CD14-positive monocyte (primary cell): ENCODE data around the gene APOC1. TPM values are rescaled to one million over a fixed set of nuclear protein-coding genes. Genes with fewer than 3 reads are reported as not detected.
A peak's percentile ranks its signal among the peaks of the same experiment; 100 is the strongest.

Source experiments
- DNase-seq, 3 donors: peaks; one replicate each; pipeline ENCODE4 v3.0.0-alpha.2; 2011 to 2022
- H2AFZ ChIP-seq: 2 replicates; pipeline ENCODE4 v1.6.0; 2012; ENCODE audit warnings: mild to moderate bottlenecking, low read depth, low read length, inconsistent platforms; ENCODE audit not compliant: insufficient read depth, poor library complexity, severe bottlenecking
- H3K27ac ChIP-seq, 2 donors: 1 replicate in 1 of 2; 2 replicates in 1 of 2; pipeline ENCODE4 v1.5.1; 2012 to 2013; ENCODE audit warnings: low read length in 2 of 2, control low read depth in 1 of 2, inconsistent platforms in 1 of 2, low read depth in 1 of 2, mild to moderate bottlenecking in 1 of 2
- H3K27me3 ChIP-seq, 2 donors: one replicate each; pipeline versions ENCODE4 v1.6.0 to v1.6.1; 2011 to 2013; ENCODE audit warnings: low read length in 2 of 2; ENCODE audit not compliant: control insufficient read depth in 2 of 2, insufficient read depth in 2 of 2
- H3K36me3 ChIP-seq, 2 donors: replicated peaks in 1 of 2; 1 replicate in 1 of 2; 2 replicates in 1 of 2; pipeline versions ENCODE4 v1.5.1 to v1.6.1; 2012 to 2013; ENCODE audit warnings: low read length in 2 of 2, control low read depth in 1 of 2, inconsistent platforms in 1 of 2, mild to moderate bottlenecking in 1 of 2; ENCODE audit not compliant: insufficient read depth in 2 of 2, control insufficient read depth in 1 of 2
- H3K4me1 ChIP-seq, 2 donors: 1 replicate in 1 of 2; 2 replicates in 1 of 2; pipeline versions ENCODE4 v1.5.1 to v1.6.1; 2012 to 2013; ENCODE audit warnings: low read length in 2 of 2, control low read depth in 1 of 2, inconsistent platforms in 1 of 2, mild to moderate bottlenecking in 1 of 2, moderate library complexity in 1 of 2; ENCODE audit not compliant: insufficient read depth in 2 of 2, control insufficient read depth in 1 of 2
- H3K4me2 ChIP-seq: replicated peaks from 2 replicates; pipeline ENCODE3; 2012; ENCODE audit warnings: low read length, moderate library complexity, mild to moderate bottlenecking; ENCODE audit not compliant: poor library complexity, severe bottlenecking; ENCODE audit errors: extremely low read depth
- H3K4me3 ChIP-seq, 3 experiments: fragments of 200-600 bp in 1 of 3; sonication (generic) in 1 of 3; replicated peaks in 1 of 3; 1 replicate in 2 of 3; 2 replicates in 1 of 3; pipeline ENCODE4 v1.5.1; 2011 to 2013; ENCODE audit warnings: low read length in 3 of 3, mild to moderate bottlenecking in 3 of 3, control low read depth in 2 of 3, low read depth in 2 of 3, inconsistent platforms in 1 of 3, moderate library complexity in 1 of 3
- H3K79me2 ChIP-seq: 2 replicates; pipeline ENCODE4 v1.6.0; 2012; ENCODE audit warnings: mild to moderate bottlenecking, control low read depth, inconsistent platforms, low read length, moderate library complexity; ENCODE audit not compliant: insufficient read depth
- H3K9ac ChIP-seq: 2 replicates; pipeline ENCODE4 v1.6.0; 2017; ENCODE audit warnings: low read length, mild to moderate bottlenecking; ENCODE audit not compliant: insufficient read depth, poor library complexity, severe bottlenecking
- H3K9me3 ChIP-seq, 2 donors: replicated peaks in 1 of 2; 1 replicate in 1 of 2; 2 replicates in 1 of 2; pipeline versions ENCODE4 v1.5.1 to v1.6.1; 2012 to 2013; ENCODE audit warnings: low read length in 2 of 2, control low read depth in 1 of 2; ENCODE audit not compliant: control insufficient read depth in 1 of 2, insufficient read depth in 1 of 2
- H4K20me1 ChIP-seq: 2 replicates; pipeline ENCODE4 v1.6.0; 2012; ENCODE audit warnings: mild to moderate bottlenecking, low read length, control low read depth, moderate library complexity; ENCODE audit not compliant: insufficient read depth
- H3K27ac Mint-ChIP-seq, 7 donors: one replicate each; pipeline ENCODE4 v1.8.0; 2020; ENCODE audit warnings: mild to moderate bottlenecking in 7 of 7, mixed read lengths in 7 of 7, moderate library complexity in 6 of 7, inconsistent platforms in 2 of 7
- H3K27me3 Mint-ChIP-seq, 3 donors: one replicate each; pipeline ENCODE4 v1.8.0; 2021 to 2022; ENCODE audit warnings: low read depth in 3 of 3, mild to moderate bottlenecking in 3 of 3, mixed read lengths in 3 of 3, moderate library complexity in 3 of 3, inconsistent platforms in 1 of 3
- H3K36me3 Mint-ChIP-seq, 2 donors: one replicate each; pipeline ENCODE4 v1.8.0; 2020; ENCODE audit warnings: mixed read lengths in 2 of 2, inconsistent platforms in 1 of 2, mild to moderate bottlenecking in 1 of 2
- H3K4me1 Mint-ChIP-seq: one replicate; pipeline ENCODE4 v1.8.0; 2020; ENCODE audit warnings: mild to moderate bottlenecking, mixed read lengths
- H3K4me3 Mint-ChIP-seq, 2 donors: one replicate each; pipeline ENCODE4 v1.8.0; 2020; ENCODE audit warnings: mild to moderate bottlenecking in 2 of 2, mixed read lengths in 2 of 2, moderate library complexity in 1 of 2
- H3K9me3 Mint-ChIP-seq, 7 donors: one replicate each; pipeline ENCODE4 v1.8.0; 2020 to 2022; ENCODE audit warnings: mixed read lengths in 7 of 7, mild to moderate bottlenecking in 6 of 7, moderate library complexity in 6 of 7, inconsistent platforms in 2 of 7
- CTCF ChIP-seq: fragments of 200-600 bp; IDR thresholded peaks from one replicate; pipeline ENCODE4 v1.8.0; 2022; ENCODE audit warnings: antibody characterized with exemption, mild to moderate bottlenecking
- WGBS: methylation state at CpG from one replicate; pipeline ENCODE4 v1.1.5; 2013; ENCODE audit warnings: missing lambda C conversion rate; ENCODE audit not compliant: insufficient coverage; 5-methylcytosine and 5-hydroxymethylcytosine counted together
- intact Hi-C, 2 donors: fragments of 100-400 bp; cut with micrococcal nuclease; formaldehyde crosslinking; loops; one replicate each; pipeline versions ENCODE4 v1.15.0 to v1.15.1; 2023
- polyA plus RNA-seq, 3 donors: library from polyadenylated mRNA; depleted of rRNA in 1 of 3; unstranded in 2 of 3; stranded (reverse) in 1 of 3; fragments of 300-500 nt in 2 of 3; fragments of >200 nt in 1 of 3; fragmentation: Illumina TruSeq in 2 of 3; gene quantifications; 1 replicate in 2 of 3; 2 replicates in 1 of 3; pipeline ENCODE4 v1.2.3, GENCODE V29; 2012 to 2021

APOC1 gene
- polyA plus RNA-seq, 3 donors, result 0.20 TPM; not detected in 2

- Histone ChIP-seq H3K27me3 (peaks cover 5 to 26% of the 10 kb centered on the region in 2 donors), H3K27ac (no peak within 1 kb of the TSS), H2AFZ (no peak within 1 kb of the TSS), H3K4me3 (no peak within 1 kb of the TSS), H3K4me1 (peaks cover 0 to 11% of the 10 kb centered on the region in 2 donors), H3K4me2 (peak within 1 kb of the TSS; percentile 11), H4K20me1 (no peaks in the 10 kb centered on the region), H3K79me2 (no peaks in the 10 kb centered on the region), H3K9ac (no peak within 1 kb of the TSS), H3K36me3 (peaks cover 19 to 25% of the 10 kb centered on the region in 2 donors), H3K9me3 (no peaks in the 10 kb centered on the region)
- 0% methylated on average over 15 of the region's 20 CpGs for WGBS
- Mint-ChIP-seq H3K36me3 (peaks cover 21 to 24% of the 10 kb centered on the region in 2 donors), H3K27me3 (peaks cover 27 to 36% (median 34%) of the 10 kb centered on the region in 3 donors), H3K4me1 (peaks cover 11% of the 10 kb centered on the region), H3K27ac (no peak within 1 kb of the TSS), H3K4me3 (peak within 1 kb of the TSS; percentile 29 to 81), H3K9me3 (peaks cover 0 to 9% (median 2%) of the 10 kb centered on the region in 7 donors)
- no peak for DNase-seq
- intact Hi-C loops, result no loop called here
- TF ChIP-seq CTCF, result no peak
These were observed 8.8 kb upstream of the APOC1 start, which contains the start of gene APOE for GRCh38 chr19:44905437-44906160. APOE (plus strand) TSS chr19:44905796; CDS start chr19:44906625, 829 bp downstream.

GRCh38 chr19:44907613-44908012 is 6.8 kb upstream of the APOC1 start:
- Histone ChIP-seq H3K9me3 (no peaks in the 10 kb centered on the region), H4K20me1 (no peaks in the 10 kb centered on the region), H3K9ac (peak overlapping the region; percentile 32), H3K4me1 (peaks cover 10 to 18% of the 10 kb centered on the region in 2 donors), H3K79me2 (no peaks in the 10 kb centered on the region), H3K4me2 (no peak overlapping the region), H3K27me3 (peaks cover 5 to 26% of the 10 kb centered on the region in 2 donors), H3K27ac (no peak overlapping the region), H3K4me3 (no peak overlapping the region), H2AFZ (no peak overlapping the region), H3K36me3 (peaks cover 6% of the 10 kb centered on the region in 2 donors)
- H3K9me3 Mint-ChIP-seq, result peaks cover 0 to 9% (median 2%) of the 10 kb centered on the region in 7 donors
- no peak overlapping the region for H3K27ac Mint-ChIP-seq
- H3K4me3 Mint-ChIP-seq, result no peak overlapping the region
- TF ChIP-seq CTCF, result no peak
- DNase-seq, result no peak
- WGBS, result 97% methylated on average over 12 of the region's 12 CpGs
- H3K27me3 Mint-ChIP-seq, result peaks cover 29 to 37% (median 37%) of the 10 kb centered on the region in 3 donors
- intact Hi-C loops, result no loop called here
- H3K4me1 Mint-ChIP-seq, result peaks cover 23% of the 10 kb centered on the region
- peaks cover 4 to 5% of the 10 kb centered on the region in 2 donors for H3K36me3 Mint-ChIP-seq
